Measurements from ENCODE around the gene TUT4.

- TF ChIP-seq EZH2 (IDR thresholded peaks at IDR 0.05; ENCODE audit: low read length, missing control alignments): no peak
- no peak for TF ChIP-seq CTCF (conservative IDR thresholded peaks at IDR 0.05 in 1 of 2, IDR thresholded peaks at IDR 0.05 in 1 of 2; ENCODE audit: low read depth in 1 of 2, low read length in 2 of 2)
Measured at GRCh38 chr1:52593495-52593894, 40.6 kb upstream of the TUT4 start.
